H1 (cell line): ENCODE results near the gene HOXB9. TPM values are rescaled to one million over a fixed set of nuclear protein-coding genes. Genes with fewer than 3 reads are reported as not detected.

Experiments
- ASH2L ChIP-seq: fragments of 200-600, 300-600 bp; sonication (generic); IDR thresholded peaks from one replicate; pipeline ENCODE4 v1.7.1; 2017; ENCODE audit warnings: low read length
- CBX8 ChIP-seq: fragments of 300-800, 300-1000 bp; sonication (generic); IDR thresholded peaks from 2 replicates; pipeline ENCODE4 v1.7.1; 2016; ENCODE audit warnings: low read depth, low read length, borderline replicate concordance
- EGR1 ChIP-seq: IDR thresholded peaks from 2 replicates; pipeline ENCODE4 v1.6.1; 2011; ENCODE audit warnings: low read depth, low read length, borderline replicate concordance
- EZH2 ChIP-seq: fragments of 200-600 bp; sonication (generic); IDR thresholded peaks from 2 replicates; pipeline ENCODE4 v1.7.1; 2012; ENCODE audit warnings: low read depth, mild to moderate bottlenecking, moderate library complexity, low read length, inconsistent platforms; ENCODE audit not compliant: severe bottlenecking
- KDM4A ChIP-seq: IDR thresholded peaks from one replicate; pipeline ENCODE4 v1.7.1; 2012; ENCODE audit warnings: low read depth, mild to moderate bottlenecking, moderate library complexity, low read length, inconsistent platforms; ENCODE audit not compliant: severe bottlenecking
- SP2 ChIP-seq: IDR thresholded peaks from 2 replicates; pipeline ENCODE4 v1.6.1; 2012; ENCODE audit warnings: mild to moderate bottlenecking, low read length, inconsistent platforms
- SUZ12 ChIP-seq: fragments of 200-600 bp; sonication (generic); IDR thresholded peaks from 2 replicates; pipeline ENCODE4 v1.6.1; 2012; ENCODE audit warnings: mild to moderate bottlenecking, inconsistent platforms, low read length, moderate library complexity, mixed read lengths
- TCF12 ChIP-seq: IDR thresholded peaks from 2 replicates; pipeline ENCODE4 v1.6.1; 2011; ENCODE audit warnings: low read depth, mild to moderate bottlenecking, low read length
- polyA plus RNA-seq, 7 experiments: library from polyadenylated mRNA; depleted of rRNA in 3 of 7; stranded (reverse) in 5 of 7; unstranded in 2 of 7; fragments of >200 nt in 5 of 7; fragments of 200-250 nt in 2 of 7; gene quantifications; 1 replicate in 5 of 7; 2 replicates in 1 of 7; 4 replicates in 1 of 7; pipeline versions ENCODE4 v1.2.1 to v1.2.3, GENCODE V29; 2011 to 2013; ENCODE audit warnings: missing spikeins in 2 of 7, mixed read lengths in 2 of 7
- total RNA-seq: library from RNA; stranded (reverse); fragmentation: NEBNext Ultra II Directional; extraction: Animal tissue kit (Norgen Biotek cat#: 25700); gene quantifications from 2 replicates; pipeline ENCODE4 v1.2.1, GENCODE V29; 2021
- TF ChIP-seq, protein P1 (sequence below): IDR thresholded peaks from 2 replicates; pipeline ENCODE4 v1.6.1; 2012; ENCODE audit warnings: inconsistent platforms
- TF ChIP-seq, protein P2 (sequence below): IDR thresholded peaks from 2 replicates; pipeline ENCODE4 v1.6.1; 2012; ENCODE audit warnings: inconsistent platforms

The HOXB9 gene
- total and polyA plus RNA-seq, 2 of the 8 experiments (the other 6 are each of a cell fraction or from before 2014, with no cell fraction given): not detected

DNA sequence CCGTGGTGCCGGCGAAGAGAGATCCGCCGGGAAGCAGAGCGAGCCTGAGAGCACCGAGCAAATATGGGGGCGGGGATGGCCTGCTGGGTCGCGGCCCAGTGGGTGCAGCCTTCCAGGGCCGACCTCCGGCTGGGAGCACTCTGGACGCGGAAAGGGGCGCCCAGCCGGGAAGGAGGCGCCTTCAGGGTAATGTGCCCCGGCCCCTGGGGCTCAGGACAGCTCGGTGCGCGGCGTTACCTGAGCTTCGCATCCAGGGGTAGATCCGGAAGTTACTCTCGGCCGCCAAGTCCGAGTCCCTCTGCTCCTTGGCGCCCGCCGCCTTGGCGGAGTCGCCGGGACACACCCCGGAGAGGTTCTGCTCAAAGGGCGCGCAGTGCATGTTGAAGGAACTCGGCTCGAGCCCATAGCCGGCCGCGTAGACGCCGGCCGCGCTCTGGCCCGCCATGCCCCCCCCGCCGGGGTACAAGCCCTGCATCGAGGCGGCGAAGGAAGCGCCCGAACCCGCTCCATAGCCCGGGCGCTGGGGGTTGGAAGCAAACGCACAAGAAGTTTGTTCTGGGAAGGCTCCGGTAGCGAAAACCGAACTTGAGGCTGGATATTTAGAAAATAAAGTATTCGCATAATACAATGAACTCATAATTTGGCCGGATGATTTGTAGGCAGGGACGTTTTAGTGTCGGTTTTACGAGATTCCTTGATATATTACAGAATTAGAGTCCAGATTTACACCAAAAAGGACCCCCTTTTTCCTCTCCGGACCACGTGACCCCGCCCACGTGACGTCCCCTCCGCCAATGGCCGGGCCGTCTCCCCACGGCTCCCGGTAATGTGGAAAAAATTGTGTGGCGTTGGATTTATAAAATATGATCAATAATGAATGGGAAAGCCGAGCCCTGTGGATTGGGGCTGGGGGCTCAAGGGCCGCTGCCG is 15.6 kb downstream of the HOXB9 start, which contains the start of gene HOXB7 (continued):
- TF ChIP-seq KDM4A (peak; percentile 44), CBX8 (0 out of 2 replicates have a peak, but pooled peaks have one; percentile 29), TCF12 (0 out of 2 replicates have a peak, but pooled peaks have one; percentile 5), EGR1 (no peak), SP2 (no peak), ASH2L (no peak), EZH2 (peak; percentile 99), SUZ12 (peak; percentile 99)
- TF ChIP-seq, protein P1, sequence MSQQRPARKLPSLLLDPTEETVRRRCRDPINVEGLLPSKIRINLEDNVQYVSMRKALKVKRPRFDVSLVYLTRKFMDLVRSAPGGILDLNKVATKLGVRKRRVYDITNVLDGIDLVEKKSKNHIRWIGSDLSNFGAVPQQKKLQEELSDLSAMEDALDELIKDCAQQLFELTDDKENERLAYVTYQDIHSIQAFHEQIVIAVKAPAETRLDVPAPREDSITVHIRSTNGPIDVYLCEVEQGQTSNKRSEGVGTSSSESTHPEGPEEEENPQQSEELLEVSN: peak; percentile 27; the same call in 1 of the 2 replicates
- TF ChIP-seq, protein P2, sequence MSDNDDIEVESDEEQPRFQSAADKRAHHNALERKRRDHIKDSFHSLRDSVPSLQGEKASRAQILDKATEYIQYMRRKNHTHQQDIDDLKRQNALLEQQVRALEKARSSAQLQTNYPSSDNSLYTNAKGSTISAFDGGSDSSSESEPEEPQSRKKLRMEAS: peak; percentile 18; the same call in 1 of the 2 replicates
